Measurements from ENCODE around the gene ENO1.

GRCh38 chr1:8835941-8836643 lies 42.4 kb downstream of the ENO1 start:
- TF ChIP-seq SAP30 (IDR thresholded peaks at IDR 0.05; ENCODE audit: borderline replicate concordance, insufficient read depth, low read depth, low read length, poor library complexity, severe bottlenecking) (no peak), CHD2 (IDR thresholded peaks at IDR 0.05; ENCODE audit: low read depth, low read length) (no peak), CTCF (IDR thresholded peaks at IDR 0.05 in 2 of 3, conservative IDR thresholded peaks at IDR 0.05 in 1 of 3; ENCODE audit: insufficient read depth in 2 of 3, low read depth in 1 of 3, low read length in 3 of 3) (no peak), ZNF75A (CRISPR knock-in tag; IDR thresholded peaks at IDR 0.05) (no peak), RBM39 (optimal IDR thresholded peaks at IDR 0.05; ENCODE audit: low read depth, low read length) (no peak), MYNN (IDR thresholded peaks at IDR 0.05) (no peak), MYNN (CRISPR knock-in tag; IDR thresholded peaks at IDR 0.05) (no peak), MCM3 (IDR thresholded peaks at IDR 0.05) (no peak), ETS1 (conservative IDR thresholded peaks at IDR 0.05; ENCODE audit: control insufficient read depth, low read depth, low read length) (no peak)
- TF ChIP-seq, protein P1, sequence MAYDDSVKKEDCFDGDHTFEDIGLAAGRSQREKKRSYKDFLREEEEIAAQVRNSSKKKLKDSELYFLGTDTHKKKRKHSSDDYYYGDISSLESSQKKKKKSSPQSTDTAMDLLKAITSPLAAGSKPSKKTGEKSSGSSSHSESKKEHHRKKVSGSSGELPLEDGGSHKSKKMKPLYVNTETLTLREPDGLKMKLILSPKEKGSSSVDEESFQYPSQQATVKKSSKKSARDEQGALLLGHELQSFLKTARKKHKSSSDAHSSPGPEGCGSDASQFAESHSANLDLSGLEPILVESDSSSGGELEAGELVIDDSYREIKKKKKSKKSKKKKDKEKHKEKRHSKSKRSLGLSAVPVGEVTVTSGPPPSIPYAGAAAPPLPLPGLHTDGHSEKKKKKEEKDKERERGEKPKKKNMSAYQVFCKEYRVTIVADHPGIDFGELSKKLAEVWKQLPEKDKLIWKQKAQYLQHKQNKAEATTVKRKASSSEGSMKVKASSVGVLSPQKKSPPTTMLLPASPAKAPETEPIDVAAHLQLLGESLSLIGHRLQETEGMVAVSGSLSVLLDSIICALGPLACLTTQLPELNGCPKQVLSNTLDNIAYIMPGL (CRISPR knock-in tag; IDR thresholded peaks at IDR 0.05) = no peak
- TF ChIP-seq, protein P2, sequence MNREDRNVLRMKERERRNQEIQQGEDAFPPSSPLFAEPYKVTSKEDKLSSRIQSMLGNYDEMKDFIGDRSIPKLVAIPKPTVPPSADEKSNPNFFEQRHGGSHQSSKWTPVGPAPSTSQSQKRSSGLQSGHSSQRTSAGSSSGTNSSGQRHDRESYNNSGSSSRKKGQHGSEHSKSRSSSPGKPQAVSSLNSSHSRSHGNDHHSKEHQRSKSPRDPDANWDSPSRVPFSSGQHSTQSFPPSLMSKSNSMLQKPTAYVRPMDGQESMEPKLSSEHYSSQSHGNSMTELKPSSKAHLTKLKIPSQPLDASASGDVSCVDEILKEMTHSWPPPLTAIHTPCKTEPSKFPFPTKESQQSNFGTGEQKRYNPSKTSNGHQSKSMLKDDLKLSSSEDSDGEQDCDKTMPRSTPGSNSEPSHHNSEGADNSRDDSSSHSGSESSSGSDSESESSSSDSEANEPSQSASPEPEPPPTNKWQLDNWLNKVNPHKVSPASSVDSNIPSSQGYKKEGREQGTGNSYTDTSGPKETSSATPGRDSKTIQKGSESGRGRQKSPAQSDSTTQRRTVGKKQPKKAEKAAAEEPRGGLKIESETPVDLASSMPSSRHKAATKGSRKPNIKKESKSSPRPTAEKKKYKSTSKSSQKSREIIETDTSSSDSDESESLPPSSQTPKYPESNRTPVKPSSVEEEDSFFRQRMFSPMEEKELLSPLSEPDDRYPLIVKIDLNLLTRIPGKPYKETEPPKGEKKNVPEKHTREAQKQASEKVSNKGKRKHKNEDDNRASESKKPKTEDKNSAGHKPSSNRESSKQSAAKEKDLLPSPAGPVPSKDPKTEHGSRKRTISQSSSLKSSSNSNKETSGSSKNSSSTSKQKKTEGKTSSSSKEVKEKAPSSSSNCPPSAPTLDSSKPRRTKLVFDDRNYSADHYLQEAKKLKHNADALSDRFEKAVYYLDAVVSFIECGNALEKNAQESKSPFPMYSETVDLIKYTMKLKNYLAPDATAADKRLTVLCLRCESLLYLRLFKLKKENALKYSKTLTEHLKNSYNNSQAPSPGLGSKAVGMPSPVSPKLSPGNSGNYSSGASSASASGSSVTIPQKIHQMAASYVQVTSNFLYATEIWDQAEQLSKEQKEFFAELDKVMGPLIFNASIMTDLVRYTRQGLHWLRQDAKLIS (CRISPR knock-in tag; IDR thresholded peaks at IDR 0.05) = no peak
- TF ChIP-seq, protein P3, sequence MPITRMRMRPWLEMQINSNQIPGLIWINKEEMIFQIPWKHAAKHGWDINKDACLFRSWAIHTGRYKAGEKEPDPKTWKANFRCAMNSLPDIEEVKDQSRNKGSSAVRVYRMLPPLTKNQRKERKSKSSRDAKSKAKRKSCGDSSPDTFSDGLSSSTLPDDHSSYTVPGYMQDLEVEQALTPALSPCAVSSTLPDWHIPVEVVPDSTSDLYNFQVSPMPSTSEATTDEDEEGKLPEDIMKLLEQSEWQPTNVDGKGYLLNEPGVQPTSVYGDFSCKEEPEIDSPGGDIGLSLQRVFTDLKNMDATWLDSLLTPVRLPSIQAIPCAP (CRISPR knock-in tag; IDR thresholded peaks at IDR 0.05; ENCODE audit: borderline replicate concordance) = no peak
